CD1c-positive myeloid dendritic cell (primary cell): Measurements from ENCODE around the gene PTPN5.
"Not testable (repeated sequence)": the region's sequence is repeated elsewhere in the genome, so short reads cannot be mapped to it uniquely, and the experiment has no call there.

Experiments used
- DNase-seq: peaks from one replicate; pipeline ENCODE4 v3.0.0-alpha.2; 2016; ENCODE audit errors: extremely low spot score

The PTPN5 gene

DNA sequence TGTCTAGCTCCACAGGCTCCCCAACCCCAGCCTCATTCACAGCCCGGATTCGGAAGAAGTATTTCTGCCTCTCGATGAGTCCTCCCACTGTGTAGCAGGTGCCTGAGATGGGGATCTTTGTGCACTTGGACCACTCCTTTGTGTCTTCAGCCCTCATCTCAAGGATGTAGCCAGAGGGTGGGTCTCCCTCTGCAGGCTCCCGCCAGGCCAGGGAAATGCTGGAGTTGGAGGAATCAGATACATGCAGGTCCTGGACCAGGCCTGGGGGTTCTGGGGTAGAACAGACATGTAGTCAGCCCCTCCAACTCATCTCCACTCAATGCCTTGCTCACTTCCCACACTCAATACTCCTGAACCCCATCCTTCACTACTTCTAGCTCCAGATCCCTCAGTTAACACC is 82.2 kb downstream of the PTPN5 start:
- DNase-seq = no peak

DNA sequence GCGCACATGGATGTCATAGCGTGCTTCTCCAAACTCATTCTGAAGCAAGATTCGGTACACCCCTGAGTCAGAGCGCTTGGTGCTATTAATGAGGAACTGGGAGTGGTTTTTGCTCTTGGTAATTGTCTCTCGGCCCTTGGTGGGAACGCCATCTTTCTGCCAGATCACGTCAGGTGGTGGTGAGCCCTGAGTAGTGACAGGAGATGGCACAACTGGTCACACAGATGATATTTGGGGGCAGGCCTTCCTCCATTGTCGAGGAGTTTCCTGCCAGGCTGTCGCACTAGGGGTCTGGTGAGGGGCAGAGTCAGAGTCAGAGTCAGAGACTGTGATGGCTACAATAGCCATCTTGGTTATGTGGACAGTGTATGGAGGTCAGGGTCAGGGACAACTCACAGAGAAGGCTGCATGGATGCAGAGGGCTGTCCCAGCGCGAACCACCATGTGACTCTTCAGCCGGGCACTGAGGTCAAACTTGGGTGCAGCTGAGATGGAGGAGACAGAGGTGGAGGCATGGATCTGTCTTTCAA is 83.7 kb downstream of the PTPN5 start:
- peak; percentile 42 for DNase-seq

DNA sequence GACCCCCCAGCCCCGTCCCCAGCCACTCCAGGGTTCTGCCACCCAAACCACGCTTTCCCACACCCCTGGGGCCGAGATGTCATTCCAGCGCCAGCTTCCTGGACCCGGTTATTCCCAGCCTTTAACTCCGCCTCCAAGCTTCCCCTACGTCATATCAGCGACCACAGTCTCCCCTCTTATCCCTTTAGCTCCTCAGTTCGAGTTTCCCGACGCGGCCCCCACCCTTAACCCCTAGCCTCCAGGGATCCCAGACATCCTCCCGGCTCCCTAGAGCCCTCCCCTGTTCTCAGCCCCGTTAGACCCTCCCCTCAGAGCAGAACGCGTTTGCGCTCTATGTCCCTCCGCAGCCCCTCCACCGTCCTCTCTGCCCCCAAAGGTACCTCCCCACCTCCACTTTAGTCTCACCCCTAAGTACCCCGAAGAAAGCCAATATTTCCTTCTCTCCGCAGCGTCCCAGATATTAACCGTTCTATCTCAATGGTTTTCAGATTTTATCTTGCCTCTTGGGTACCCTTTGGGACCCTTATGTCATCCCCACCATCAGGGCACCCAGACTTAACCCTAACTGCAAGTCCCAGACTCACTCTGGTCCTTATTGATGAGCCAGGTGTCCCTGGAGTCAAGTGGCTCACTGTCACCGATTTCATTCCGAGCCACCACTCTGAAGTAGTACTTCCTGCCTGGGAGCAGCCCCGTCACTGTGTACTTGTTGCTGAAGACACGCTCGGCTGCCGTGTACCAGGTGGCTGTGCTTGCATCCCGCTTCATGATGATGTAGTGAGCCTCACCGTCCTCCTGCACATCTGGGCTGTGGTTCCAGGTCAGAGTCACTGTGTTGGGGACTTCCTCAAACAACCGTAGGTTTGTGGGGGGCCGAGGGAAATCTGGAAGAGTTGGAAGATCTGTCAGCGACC is 85.0 kb downstream of the PTPN5 start:
- DNase-seq = peak; percentile 9

DNA sequence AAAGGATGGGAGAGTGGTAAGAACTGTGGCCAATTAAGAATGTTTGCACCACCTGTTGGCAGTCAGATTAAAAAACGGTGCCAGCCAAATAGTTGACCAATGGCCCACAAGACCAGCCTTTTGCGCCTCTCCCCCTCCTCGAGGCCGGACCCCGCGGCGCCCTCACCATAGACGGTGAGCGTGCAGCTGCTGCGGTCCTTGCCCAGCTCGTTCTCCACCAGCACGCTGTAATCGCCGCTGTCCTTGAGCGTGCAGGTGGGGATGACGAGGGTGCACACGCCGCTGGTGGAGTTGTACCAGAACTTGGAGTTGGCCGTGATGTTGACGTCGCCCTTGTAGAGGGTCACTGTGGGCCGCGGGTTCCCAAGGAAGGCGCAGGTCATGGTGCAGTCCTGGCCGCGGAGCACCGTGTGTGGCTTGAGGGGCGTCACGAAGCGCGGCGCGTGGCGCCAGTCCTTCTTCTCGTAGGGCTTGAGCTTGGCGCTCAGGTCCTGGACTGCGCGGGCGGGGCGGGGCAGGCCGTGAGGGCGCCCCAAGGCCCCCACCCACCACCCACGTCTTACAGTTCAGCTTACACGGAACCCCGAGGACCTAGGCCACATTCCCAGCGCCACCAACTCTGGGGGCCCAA is 85.8 kb downstream of the PTPN5 start:
- DNase-seq = peak; percentile 42

DNA sequence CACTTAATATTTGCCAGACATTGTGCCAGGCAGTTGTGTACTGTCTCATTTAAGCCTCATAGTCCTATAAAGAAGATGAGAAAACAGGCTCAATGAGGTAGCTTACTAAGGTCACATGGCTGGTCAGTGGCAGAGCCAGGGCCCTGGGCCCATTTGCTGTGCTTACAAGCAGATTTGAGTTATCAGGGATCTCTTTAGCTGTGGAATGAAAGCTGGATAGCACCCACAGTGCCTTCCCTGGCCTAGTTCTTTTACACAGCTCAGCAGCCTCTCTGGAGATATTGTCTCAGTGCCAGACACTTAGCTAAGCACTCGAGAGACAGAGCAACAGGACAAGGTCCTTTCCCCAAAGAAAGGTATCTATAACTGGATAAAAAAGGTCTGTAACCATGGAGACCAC is 86.9 kb downstream of the PTPN5 start:
- no peak for DNase-seq

DNA sequence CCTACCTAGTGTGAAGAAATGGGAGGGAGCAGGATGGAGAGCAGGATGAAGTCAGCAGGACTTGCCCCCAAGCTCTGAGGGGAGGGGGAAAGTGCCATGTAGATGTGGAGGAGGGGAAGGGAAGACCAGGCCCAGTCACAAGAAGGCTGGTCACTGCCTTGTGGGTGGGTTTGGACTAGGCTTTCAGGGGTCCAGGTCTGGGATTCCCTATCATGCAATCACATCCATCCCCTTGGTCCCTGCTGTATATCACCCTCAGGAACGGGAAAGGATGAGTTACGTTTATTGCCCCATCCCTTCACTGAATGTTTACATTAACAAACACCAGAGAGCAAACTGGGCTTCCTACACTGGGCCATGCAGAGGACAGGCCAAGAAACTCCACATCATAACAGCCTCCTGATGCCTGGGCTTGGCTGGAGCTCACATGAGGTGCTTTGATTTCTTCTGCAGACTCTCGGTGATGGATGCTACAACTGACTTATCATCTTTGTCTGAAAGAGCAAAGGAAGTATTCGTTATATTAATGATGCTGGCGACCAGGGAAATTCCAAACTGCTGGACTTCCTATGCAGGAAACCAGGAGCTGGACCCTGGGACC is 87.5 kb downstream of the PTPN5 start:
- DNase-seq = no peak

DNA sequence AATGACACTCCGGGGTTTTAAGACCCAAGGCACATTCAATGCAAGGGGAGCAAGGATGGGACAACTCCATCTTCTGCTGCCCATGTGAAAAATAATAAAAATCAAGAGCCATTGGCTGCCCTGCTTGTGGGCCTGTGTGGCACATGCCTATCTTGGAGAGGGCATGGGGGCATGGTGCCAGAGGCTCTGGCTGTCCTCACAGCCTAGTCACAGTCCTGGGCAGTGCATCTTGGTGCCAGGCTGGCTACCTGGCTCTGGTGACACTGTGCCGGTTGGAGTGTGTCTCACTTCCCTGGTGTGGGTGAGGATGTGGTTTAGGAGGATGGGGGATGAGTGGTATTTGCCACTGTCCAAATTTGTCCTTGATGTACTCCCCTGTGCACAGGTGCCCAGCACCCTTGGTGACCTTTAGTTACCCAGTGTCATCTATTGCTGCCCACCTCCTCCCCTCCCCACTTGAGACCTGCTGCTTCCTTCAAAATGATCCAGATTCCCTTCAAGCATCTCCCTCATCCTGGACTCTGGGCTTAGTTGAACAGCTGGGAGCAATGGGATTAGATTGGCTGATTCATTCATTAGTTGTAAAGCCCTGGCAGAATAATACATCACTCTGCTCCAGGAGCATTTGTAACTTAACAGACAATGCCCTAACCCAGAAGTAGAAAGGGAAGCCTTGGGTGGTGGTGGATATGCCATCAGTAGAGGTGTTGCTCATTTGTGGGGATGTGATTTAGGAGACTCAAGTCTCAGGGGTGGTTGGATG is 88.4 kb downstream of the PTPN5 start:
- DNase-seq = no peak

DNA sequence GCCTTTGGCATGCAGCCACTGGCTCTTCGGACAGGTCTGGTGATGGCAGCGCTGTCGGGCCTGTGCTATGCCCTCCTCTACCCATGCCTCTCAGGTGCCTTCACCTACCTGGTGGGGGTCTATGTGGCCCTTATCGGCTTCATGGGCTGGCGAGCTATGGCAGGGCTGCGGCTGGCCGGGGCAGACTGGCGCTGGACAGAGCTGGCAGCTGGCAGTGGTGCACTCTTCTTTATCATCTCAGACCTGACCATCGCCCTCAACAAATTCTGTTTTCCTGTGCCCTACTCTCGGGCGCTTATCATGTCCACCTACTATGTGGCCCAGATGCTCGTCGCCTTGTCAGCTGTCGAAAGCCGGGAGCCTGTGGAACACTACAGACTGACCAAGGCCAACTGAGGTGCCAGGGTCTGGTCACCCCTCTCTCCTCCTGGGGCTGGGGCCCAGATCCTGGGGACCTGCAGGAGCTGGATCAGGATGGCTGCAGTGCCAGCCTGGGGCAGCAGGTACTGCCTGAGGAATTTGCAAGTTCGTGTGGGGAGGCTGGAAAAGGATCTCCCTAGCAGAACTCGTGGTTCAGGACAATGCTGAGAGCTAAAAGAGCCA is 89.9 kb downstream of the PTPN5 start:
- DNase-seq = no peak

DNA sequence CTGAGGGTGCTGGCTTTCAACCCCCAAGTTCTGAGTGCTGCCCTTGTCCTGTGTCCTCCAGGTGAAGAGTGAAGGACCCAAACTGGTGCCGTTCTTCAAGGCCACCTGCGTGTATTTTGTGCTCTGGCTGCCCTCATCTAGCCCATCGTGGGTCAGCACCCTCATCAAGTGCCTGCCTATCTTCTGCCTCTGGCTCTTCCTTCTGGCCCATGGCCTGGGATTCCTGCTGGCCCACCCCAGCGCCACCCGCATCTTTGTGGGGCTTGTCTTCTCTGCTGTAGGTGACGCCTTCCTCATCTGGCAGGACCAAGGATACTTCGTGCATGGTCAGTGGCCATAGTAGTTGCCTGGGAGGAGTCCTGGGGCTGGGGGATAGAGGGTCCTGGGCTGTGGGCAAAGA is 90.7 kb downstream of the PTPN5 start:
- no peak for DNase-seq

DNA sequence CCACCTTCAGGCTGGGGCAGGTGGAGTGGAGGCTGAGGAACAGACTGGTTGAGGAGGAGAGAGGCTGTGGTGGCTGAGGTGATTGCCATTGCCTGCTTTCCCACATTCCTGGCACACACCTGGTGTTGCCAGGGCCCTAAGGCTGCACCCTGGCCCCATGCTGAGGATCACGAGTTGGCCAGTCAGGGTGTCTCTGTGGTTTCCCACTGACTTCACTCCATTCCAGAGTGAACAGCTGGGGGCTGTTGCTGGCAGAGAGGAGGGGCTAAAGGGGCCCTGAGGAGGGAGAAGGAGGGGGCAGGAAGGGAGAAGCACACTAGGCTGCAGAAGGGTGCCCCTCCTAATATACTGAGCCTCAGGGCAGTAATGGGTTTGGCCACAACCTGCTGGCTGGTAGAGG is 91.2 kb downstream of the PTPN5 start:
- DNase-seq = peak; percentile 11

DNA sequence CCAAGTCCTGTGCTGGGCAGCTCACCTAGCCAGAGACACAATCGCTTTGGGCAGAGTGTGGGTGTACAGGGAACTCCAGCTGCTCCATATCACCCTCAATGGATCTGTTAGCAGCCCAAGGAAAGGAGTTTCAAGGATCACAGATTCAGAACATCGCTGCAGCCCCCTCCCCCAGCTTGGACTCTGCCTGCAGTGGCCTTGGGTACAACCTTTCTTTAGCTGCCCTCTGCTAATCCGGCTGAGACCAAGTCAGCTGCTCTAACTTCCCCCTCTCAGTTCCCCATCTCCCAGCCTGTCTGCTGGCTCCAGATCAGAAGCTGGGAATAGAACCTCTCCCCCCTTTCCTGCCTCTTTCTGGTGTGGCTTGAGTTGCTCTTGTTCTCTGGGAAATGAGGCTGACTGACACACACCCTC is 91.7 kb downstream of the PTPN5 start:
- DNase-seq = peak; percentile 79

DNA sequence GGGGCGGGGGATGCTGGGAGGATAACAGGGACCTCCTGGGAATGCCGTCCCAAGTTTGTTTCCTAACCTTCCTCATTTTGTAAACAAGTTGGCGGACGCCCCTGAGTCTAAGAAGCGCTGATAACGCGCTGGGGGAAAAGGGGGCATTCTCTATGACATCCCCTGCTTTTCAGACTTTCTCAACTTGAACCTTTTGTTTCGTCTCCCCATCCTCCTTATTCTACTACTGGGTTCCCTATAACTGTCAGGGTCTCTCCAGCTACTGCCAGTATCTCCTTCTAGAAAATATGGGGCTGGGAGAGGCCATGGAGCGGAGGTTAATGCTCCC is 92.4 kb downstream of the PTPN5 start:
- no peak for DNase-seq

DNA sequence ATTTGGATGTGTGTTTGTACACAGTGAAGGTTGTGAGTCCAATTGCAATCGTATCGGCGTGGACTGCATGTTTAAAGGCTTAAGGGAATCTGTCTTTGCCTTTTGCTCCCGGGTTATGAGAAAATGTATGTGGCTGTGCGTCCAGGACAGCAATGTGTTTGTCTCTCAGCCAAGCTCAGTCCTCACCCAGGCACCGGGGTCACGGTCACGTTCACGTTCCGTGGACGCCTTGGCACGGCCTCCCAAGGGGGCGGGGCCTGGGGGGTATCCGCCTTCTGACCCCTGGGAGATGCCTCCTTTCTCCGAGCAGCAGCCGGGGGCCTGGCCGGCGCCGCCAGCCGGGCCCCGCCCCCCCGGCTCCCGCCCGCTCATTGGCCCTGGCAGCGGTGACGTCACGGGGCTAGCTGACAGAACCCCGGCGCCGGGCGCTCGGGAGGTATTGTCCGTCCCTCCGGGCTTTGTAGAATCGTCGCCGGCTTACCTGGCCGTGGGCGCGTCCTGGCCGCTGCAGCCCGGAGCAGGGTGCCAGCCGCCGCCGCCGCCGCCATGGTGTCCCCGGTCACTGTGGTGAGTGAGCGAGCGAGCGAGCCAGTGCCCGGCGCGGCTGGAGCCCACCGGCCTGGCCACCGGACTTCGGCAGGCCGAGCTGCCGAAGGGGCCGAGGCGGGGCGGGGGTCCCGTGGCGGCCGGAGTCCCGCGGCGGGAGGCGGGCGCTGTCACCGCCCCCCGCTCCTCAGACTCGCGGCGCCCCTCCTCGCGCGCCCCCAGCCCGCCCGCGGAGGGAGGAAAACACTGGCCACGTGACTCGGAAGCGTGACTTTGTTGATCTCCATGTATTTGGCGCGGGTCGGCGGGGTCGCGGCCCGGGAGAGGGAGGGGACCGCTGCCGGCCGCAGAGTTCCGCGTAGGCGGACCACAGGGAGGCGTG is 93.0 kb downstream of the PTPN5 start, which contains the start of gene TMEM86A:
Gene TMEM86A, plus strand, starts transcription at position 439 of the 928 bp plus-strand sequence. Its CDS starts 108 bp downstream, at position 547.
- peak; percentile 91 for DNase-seq

DNA sequence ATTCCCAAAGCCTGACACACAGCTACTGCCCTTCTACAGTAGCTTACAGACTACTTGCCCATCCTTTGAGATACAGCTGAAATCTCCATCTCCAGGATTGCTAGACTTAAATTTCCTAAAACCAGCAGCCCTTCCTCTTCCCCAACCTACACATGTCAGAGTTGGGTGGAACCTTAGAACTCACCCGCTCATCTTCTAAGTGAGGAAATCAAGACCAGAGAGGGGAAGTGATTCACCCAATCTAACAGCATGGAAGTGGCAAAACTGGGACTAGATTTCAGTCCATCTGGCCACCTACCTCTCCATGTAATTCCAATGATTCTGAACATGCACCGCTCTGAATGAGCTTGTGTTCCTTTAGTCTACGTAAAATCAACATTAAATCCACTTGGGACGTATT is 94.0 kb downstream of the PTPN5 start:
- peak; percentile 74 for DNase-seq

DNA sequence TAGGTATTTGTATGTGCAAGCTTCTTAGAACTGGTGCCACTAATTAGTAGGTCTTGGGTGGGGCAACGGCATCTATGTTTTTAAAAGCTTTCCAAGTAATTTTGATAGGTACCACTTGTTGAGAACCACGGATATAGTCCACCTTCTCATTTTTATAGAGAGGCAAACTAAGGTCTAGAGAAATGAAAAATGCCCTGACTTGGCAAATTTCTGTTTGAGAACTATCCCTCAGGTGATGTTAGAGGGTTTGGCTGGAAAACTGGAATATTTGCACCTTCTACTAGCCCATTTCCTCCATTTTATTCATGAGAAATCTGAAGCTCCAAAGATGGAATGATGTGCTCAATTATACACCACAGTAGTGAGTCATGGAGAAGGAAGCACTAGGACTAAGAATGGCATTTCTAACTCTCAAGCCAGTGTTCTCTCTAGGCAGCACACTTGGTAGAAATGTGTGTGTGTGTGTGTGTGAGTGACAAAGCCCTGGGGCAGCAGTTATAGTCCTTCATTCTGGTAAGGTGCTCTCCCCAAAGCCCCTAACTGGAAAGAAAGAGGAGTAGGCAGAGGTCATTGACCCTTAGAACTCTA is 94.9 kb downstream of the PTPN5 start:
- DNase-seq = no peak

DNA sequence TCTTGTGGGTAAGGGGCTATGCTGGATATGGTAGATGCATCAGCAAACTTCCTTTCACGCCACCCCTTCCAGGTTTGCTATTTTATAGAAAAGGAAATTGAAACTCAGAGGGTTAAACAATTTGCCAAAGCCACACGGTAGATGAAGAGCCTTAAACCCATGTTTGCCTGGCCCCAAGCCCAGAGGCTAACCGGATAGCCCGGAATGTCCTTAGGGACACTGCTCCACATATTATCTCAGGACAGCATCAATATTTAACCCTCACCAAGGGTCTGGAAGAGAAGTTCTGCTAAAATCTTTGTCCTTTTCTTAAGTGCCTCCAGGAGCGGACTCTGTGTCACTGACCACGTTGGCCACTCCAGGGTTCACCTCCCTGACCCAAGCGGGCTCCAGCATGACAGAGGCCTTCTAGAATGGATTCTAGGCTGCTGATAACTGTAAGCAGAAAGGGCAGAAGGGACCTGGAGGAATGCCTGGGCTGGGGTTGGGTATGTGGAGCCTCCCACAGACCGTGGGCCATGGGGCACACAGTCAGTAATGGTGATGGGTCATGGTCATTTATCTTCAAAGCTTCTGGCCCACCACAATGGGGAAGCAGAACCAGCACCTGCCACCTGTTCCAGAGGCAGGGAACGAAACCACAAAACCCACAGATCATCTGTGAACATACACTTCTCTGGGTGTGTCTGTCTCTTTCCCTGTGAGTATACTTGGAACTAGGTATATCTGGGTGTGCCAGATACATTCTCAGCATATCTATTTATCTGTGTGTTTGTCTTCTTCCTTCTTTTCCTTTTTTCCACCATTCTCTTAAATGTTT is 98.4 kb downstream of the PTPN5 start:
- no peak for DNase-seq

DNA sequence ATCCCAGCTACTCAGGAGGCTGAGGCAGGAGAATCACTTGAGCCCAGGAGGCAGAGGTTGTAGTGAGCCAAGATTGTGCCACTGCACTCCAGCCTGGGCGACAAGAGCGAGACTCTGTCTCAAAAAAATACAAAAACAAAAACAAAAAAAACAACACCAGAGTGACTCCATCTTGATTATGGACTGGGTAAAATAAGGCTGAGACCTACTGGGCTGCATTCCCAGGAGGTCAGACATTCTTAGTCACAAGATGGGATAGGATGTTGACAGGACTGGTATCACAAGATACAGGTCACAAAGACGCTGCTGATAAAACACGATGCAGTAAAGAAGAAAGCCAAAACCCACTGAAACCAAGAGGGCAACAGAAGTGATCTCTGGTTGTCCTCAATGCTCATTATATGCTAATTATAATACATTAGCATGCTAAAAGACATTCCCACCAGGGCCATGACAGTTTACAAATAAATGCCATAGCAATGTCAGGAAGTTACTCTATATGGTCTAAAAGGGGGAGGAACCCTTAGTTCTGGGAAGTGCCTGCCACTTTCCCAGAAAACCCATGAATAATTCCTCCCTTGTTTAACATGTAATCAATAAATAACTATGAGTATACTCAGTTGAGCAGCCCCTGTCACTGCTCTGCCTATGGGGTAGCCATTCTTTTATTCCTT is 100.0 kb downstream of the PTPN5 start:
- not testable (repeated sequence) for DNase-seq

DNA sequence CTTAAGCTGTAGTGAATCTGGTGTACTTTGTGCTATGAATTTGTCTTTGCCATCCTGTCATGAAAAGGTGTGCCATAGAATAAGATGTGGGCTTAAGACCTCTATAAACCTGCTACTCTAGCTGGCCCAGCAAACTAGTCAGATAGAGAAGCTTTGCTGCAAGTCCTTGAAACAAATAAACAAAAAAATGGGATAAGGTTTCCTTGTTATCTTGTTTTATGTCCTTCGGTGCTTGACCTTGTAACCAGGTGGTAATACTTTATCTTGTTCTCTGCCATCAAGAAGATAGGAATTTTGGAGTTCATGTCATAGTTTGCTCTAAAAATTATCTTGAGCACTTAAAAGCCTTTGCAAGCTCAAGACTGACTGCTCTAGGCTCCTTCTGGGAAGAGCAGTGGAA is 107.3 kb downstream of the PTPN5 start:
- no peak for DNase-seq

DNA sequence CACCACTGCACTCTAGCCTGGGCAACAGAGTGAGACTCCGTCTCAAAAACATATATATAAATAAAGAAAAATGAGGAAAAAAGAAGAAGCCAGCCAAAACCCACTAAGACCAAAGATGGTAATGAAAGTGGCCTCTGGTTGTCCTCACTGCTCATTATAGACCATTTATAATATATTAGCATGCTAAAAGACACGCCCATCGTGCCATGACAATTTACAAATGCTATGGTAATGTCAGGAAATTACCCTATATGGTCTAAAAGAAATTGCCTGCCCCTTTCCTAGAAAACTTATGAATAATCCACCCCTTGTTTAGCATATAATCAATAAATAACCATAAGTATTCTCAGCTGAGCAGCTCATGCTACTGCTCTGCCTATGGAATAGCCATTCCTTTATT is 109.1 kb downstream of the PTPN5 start:
- no peak for DNase-seq
